H1 (cell line): ENCODE data around the gene ADK. TPM values are rescaled to one million over a fixed set of nuclear protein-coding genes. Genes with fewer than 3 reads are reported as not detected.

ENCODE experiments used
- CTCF ChIA-PET: fragments of 300-600 bp; sonication (Branson Sonifier 250); formaldehyde crosslinking; loops from one replicate; lab custom pipeline; 2021; ENCODE audit not compliant: partially characterized antibody; lab: Charles Lee
- POLR2A ChIA-PET: fragments of 300-600 bp; sonication (Branson Sonifier 250); formaldehyde crosslinking; loops from one replicate; lab custom pipeline; 2021; ENCODE audit warnings: inconsistent platforms; ENCODE audit not compliant: partially characterized antibody; lab: Charles Lee
- DNase-seq, 2 experiments: peaks; one replicate each; pipeline versions ENCODE4 v3.0.0 to v3.0.0-alpha.2; 2010 to 2022; ENCODE audit warnings: low spot score in 2 of 2, low read depth in 1 of 2, mixed read lengths in 1 of 2
- FAIRE-seq: peaks from 2 replicates; lab custom pipeline; 2011; peaks lifted over from hg19 to GRCh38; lab: Jason Lieb, UNC
- H2AFZ ChIP-seq: 2 replicates; pipeline ENCODE4 v1.8.1; 2012; ENCODE audit warnings: low read length, inconsistent platforms
- H2AK5ac ChIP-seq: 2 replicates; pipeline ENCODE4 v1.6.1; 2013; ENCODE audit warnings: low read depth, low read length
- H2BK120ac ChIP-seq: replicated peaks from 2 replicates; pipeline ENCODE3; 2013; ENCODE audit warnings: low read depth, low read length, inconsistent platforms
- H2BK12ac ChIP-seq: 2 replicates; pipeline ENCODE4 v1.6.1; 2013; ENCODE audit warnings: low read depth, low read length
- H2BK15ac ChIP-seq: 2 replicates; pipeline ENCODE4 v1.6.1; 2013; ENCODE audit warnings: low read length
- H2BK20ac ChIP-seq: 2 replicates; pipeline ENCODE4 v1.6.1; 2013; ENCODE audit warnings: low read length
- H2BK5ac ChIP-seq: 2 replicates; pipeline ENCODE4 v1.6.1; 2013; ENCODE audit warnings: low read depth, low read length
- H3K14ac ChIP-seq: 2 replicates; pipeline ENCODE4 v1.6.1; 2013; ENCODE audit warnings: inconsistent platforms; ENCODE audit not compliant: insufficient read length
- H3K18ac ChIP-seq: 2 replicates; pipeline ENCODE4 v1.6.1; 2013; ENCODE audit warnings: low read length; ENCODE audit errors: extremely low read depth
- H3K23ac ChIP-seq: 2 replicates; pipeline ENCODE4 v1.6.1; 2013; ENCODE audit warnings: inconsistent platforms; ENCODE audit not compliant: insufficient read length
- H3K23me2 ChIP-seq: 2 replicates; pipeline ENCODE4 v1.6.1; 2013; ENCODE audit warnings: low read depth, low read length
- H3K27ac ChIP-seq: 2 replicates; pipeline ENCODE4 v1.6.1; 2011; ENCODE audit warnings: low read depth, low read length, inconsistent platforms
- H3K27me3 ChIP-seq, 4 experiments: replicated peaks in 1 of 4; 1 replicate in 1 of 4; 2 replicates in 3 of 4; pipeline versions ENCODE4 v1.6.1 to v1.8.1; 2011 to 2013; ENCODE audit warnings: low read length in 3 of 4, mild to moderate bottlenecking in 3 of 4, inconsistent platforms in 2 of 4, mixed read lengths in 2 of 4, moderate library complexity in 1 of 4; ENCODE audit not compliant: control insufficient read depth in 3 of 4, insufficient read depth in 3 of 4; ENCODE audit errors: extremely low read depth in 1 of 4
- H3K36me3 ChIP-seq, 4 experiments: 2 replicates each; pipeline versions ENCODE4 v1.6.1 to v1.8.1; 2011 to 2013; ENCODE audit warnings: mild to moderate bottlenecking in 4 of 4, low read length in 3 of 4, moderate library complexity in 2 of 4, control low read depth in 1 of 4, inconsistent platforms in 1 of 4; ENCODE audit not compliant: insufficient read depth in 4 of 4, control insufficient read depth in 2 of 4
- H3K4ac ChIP-seq: replicated peaks from 2 replicates; pipeline ENCODE3; 2013; ENCODE audit warnings: low read length, low read depth, mixed read lengths, inconsistent platforms; ENCODE audit not compliant: insufficient read length
- H3K4me1 ChIP-seq, 4 experiments: replicated peaks in 1 of 4; 1 replicate in 1 of 4; 2 replicates in 3 of 4; pipeline versions ENCODE4 v1.6.1 to v1.8.1; 2011 to 2013; ENCODE audit warnings: low read length in 3 of 4, inconsistent platforms in 2 of 4, mixed read lengths in 1 of 4; ENCODE audit not compliant: insufficient read depth in 4 of 4, control insufficient read depth in 3 of 4
- H3K4me2 ChIP-seq, 2 experiments: 2 replicates each; pipeline versions ENCODE4 v1.6.1 to v1.8.1; 2011 to 2013; ENCODE audit warnings: low read depth in 2 of 2, low read length in 2 of 2, control low read depth in 1 of 2, inconsistent platforms in 1 of 2, mild to moderate bottlenecking in 1 of 2; ENCODE audit not compliant: insufficient read depth in 1 of 2
- H3K4me3 ChIP-seq, 4 experiments: fragments of 200-600, 300-600 bp in 1 of 4; sonication (generic), shearing (Covaris generic), sonication (Bioruptor Twin) in 1 of 4; 2 replicates each; pipeline versions ENCODE4 v1.5.1 to v1.8.1; 2011 to 2016; ENCODE audit warnings: low read length in 4 of 4, low read depth in 3 of 4, control low read depth in 2 of 4, inconsistent platforms in 2 of 4, mild to moderate bottlenecking in 2 of 4, mixed read lengths in 1 of 4, moderate library complexity in 1 of 4; ENCODE audit not compliant: insufficient read depth in 2 of 4; ENCODE audit errors: extremely low read depth in 1 of 4
- H3K56ac ChIP-seq: replicated peaks from 2 replicates; pipeline ENCODE3; 2013; ENCODE audit warnings: low read depth, mild to moderate bottlenecking, mixed read lengths, low read length, inconsistent platforms; ENCODE audit not compliant: insufficient read length
- H3K79me1 ChIP-seq: 2 replicates; pipeline ENCODE4 v1.6.1; 2013; ENCODE audit warnings: low read depth, low read length, control low read depth
- H3K79me2 ChIP-seq, 2 experiments: 2 replicates each; pipeline versions ENCODE4 v1.6.1 to v1.8.1; 2012 to 2013; ENCODE audit warnings: low read length in 2 of 2, mild to moderate bottlenecking in 2 of 2, inconsistent platforms in 1 of 2; ENCODE audit not compliant: insufficient read depth in 2 of 2, control insufficient read depth in 1 of 2
- H3K9ac ChIP-seq, 4 experiments: replicated peaks in 1 of 4; 1 replicate in 1 of 4; 2 replicates in 3 of 4; pipeline versions ENCODE4 v1.6.1 to v1.8.1; 2011 to 2013; ENCODE audit warnings: low read depth in 3 of 4, low read length in 3 of 4, control low read depth in 2 of 4, mild to moderate bottlenecking in 2 of 4, moderate library complexity in 2 of 4, inconsistent platforms in 1 of 4; ENCODE audit errors: extremely low read depth in 1 of 4
- H3K9me3 ChIP-seq, 2 experiments: 2 replicates each; pipeline versions ENCODE4 v1.6.1 to v1.8.1; 2012 to 2013; ENCODE audit warnings: mild to moderate bottlenecking in 2 of 2, moderate library complexity in 2 of 2, control low read depth in 1 of 2, inconsistent platforms in 1 of 2, low read depth in 1 of 2, low read length in 1 of 2, mixed read lengths in 1 of 2; ENCODE audit not compliant: insufficient read depth in 2 of 2
- H4K20me1 ChIP-seq, 2 experiments: replicated peaks in 1 of 2; 2 replicates each; pipeline versions ENCODE3 to v1.8.1; 2011 to 2013; ENCODE audit warnings: inconsistent platforms in 2 of 2, low read length in 2 of 2, mild to moderate bottlenecking in 1 of 2; ENCODE audit not compliant: insufficient read depth in 2 of 2, control insufficient read depth in 1 of 2
- H4K5ac ChIP-seq: 2 replicates; pipeline ENCODE4 v1.6.1; 2013; ENCODE audit warnings: low read length, low read depth, mixed read lengths, inconsistent platforms; ENCODE audit not compliant: insufficient read length
- H4K8ac ChIP-seq: 2 replicates; pipeline ENCODE4 v1.8.0; 2013; ENCODE audit warnings: mild to moderate bottlenecking, moderate library complexity, low read length, inconsistent platforms; ENCODE audit not compliant: insufficient read depth; ENCODE audit errors: extremely low read depth
- H4K91ac ChIP-seq: replicated peaks from 2 replicates; pipeline ENCODE3; 2013; ENCODE audit warnings: low read length, mixed read lengths, inconsistent platforms; ENCODE audit not compliant: insufficient read length
- CBX5 ChIP-seq: fragments of 300-800, 300-1000 bp; sonication (generic); IDR thresholded peaks from 2 replicates; pipeline ENCODE4 v1.7.1; 2016; ENCODE audit warnings: antibody characterized with exemption, low read length, low read depth
- EGR1 ChIP-seq: IDR thresholded peaks from 2 replicates; pipeline ENCODE4 v1.6.1; 2011; ENCODE audit warnings: low read depth, low read length, borderline replicate concordance
- EP300 ChIP-seq, 2 experiments: IDR thresholded peaks; 1 replicate in 1 of 2; 2 replicates in 1 of 2; pipeline ENCODE4 v1.6.1; 2011 to 2012; ENCODE audit warnings: low read depth in 2 of 2, low read length in 2 of 2, mild to moderate bottlenecking in 2 of 2, borderline replicate concordance in 1 of 2, inconsistent platforms in 1 of 2, moderate library complexity in 1 of 2
- HDAC2 ChIP-seq, 2 experiments: fragments of 300-600 bp in 1 of 2; sonication (generic) in 1 of 2; IDR thresholded peaks; 2 replicates each; pipeline ENCODE4 v1.6.1; 2011 to 2012; ENCODE audit warnings: low read depth in 2 of 2, low read length in 2 of 2, mild to moderate bottlenecking in 2 of 2, moderate library complexity in 2 of 2, borderline replicate concordance in 1 of 2, inconsistent platforms in 1 of 2
- NANOG ChIP-seq: IDR thresholded peaks from 2 replicates; pipeline ENCODE4 v1.6.1; 2011; ENCODE audit warnings: low read length, low read depth, mild to moderate bottlenecking, inconsistent platforms; ENCODE audit not compliant: insufficient read depth, poor library complexity, severe bottlenecking
- POLR2AphosphoS5 ChIP-seq: IDR thresholded peaks from 2 replicates; pipeline ENCODE4 v1.6.1; 2011; ENCODE audit warnings: low read depth, low read length
- RFX5 ChIP-seq: IDR thresholded peaks from 2 replicates; pipeline ENCODE4 v1.6.1; 2011; ENCODE audit warnings: low read depth, low read length, improper control_type of control experiment, borderline replicate concordance
- RXRA ChIP-seq: IDR thresholded peaks from 2 replicates; pipeline ENCODE4 v1.6.1; 2011; ENCODE audit warnings: low read depth, mild to moderate bottlenecking, low read length, moderate library complexity; ENCODE audit not compliant: insufficient read depth
- SP1 ChIP-seq: IDR thresholded peaks from 2 replicates; pipeline ENCODE4 v1.6.1; 2011; ENCODE audit warnings: low read depth, low read length
- SP2 ChIP-seq: IDR thresholded peaks from 2 replicates; pipeline ENCODE4 v1.6.1; 2012; ENCODE audit warnings: mild to moderate bottlenecking, low read length, inconsistent platforms
- SRF ChIP-seq: IDR thresholded peaks from 2 replicates; pipeline ENCODE4 v1.6.1; 2011; ENCODE audit warnings: mild to moderate bottlenecking, low read depth, low read length, moderate library complexity
- TAF1 ChIP-seq: IDR thresholded peaks from 2 replicates; pipeline ENCODE4 v1.6.1; 2011; ENCODE audit warnings: mild to moderate bottlenecking, low read depth, low read length
- TCF12 ChIP-seq: IDR thresholded peaks from 2 replicates; pipeline ENCODE4 v1.6.1; 2011; ENCODE audit warnings: low read depth, mild to moderate bottlenecking, low read length
- WGBS, 2 experiments: shearing (Covaris generic) in 1 of 2; methylation state at CpG; one replicate each; pipeline versions ENCODE4 v1.1.6 to v1.1.7; 2013 to 2015; ENCODE audit warnings: low lambda C conversion rate in 2 of 2, mixed read lengths in 2 of 2, inconsistent platforms in 1 of 2, low coverage in 1 of 2, missing lambda C conversion rate in 1 of 2; ENCODE audit not compliant: insufficient replicate concordance in 2 of 2, insufficient coverage in 1 of 2, insufficient read length in 1 of 2; ENCODE audit errors: extremely low coverage in 1 of 2, missing lambda C conversion rate in 1 of 2; 5-methylcytosine and 5-hydroxymethylcytosine counted together
- polyA plus RNA-seq, 7 experiments: library from polyadenylated mRNA; depleted of rRNA in 3 of 7; stranded (reverse) in 5 of 7; unstranded in 2 of 7; fragments of >200 nt in 5 of 7; fragments of 200-250 nt in 2 of 7; gene quantifications; 1 replicate in 5 of 7; 2 replicates in 1 of 7; 4 replicates in 1 of 7; pipeline versions ENCODE4 v1.2.1 to v1.2.3, GENCODE V29; 2011 to 2013; ENCODE audit warnings: missing spikeins in 2 of 7, mixed read lengths in 2 of 7
- total RNA-seq: library from RNA; stranded (reverse); fragmentation: NEBNext Ultra II Directional; extraction: Animal tissue kit (Norgen Biotek cat#: 25700); gene quantifications from 2 replicates; pipeline ENCODE4 v1.2.1, GENCODE V29; 2021

The ADK gene
- total and polyA plus RNA-seq, 2 of the 8 experiments (the other 6 are each of a cell fraction or from before 2014, with no cell fraction given) = 12.3 to 42.4 TPM

- TF ChIP-seq NANOG (no peak), EP300 (IDR thresholded peaks at IDR 0.05; ENCODE audit: borderline replicate concordance in 1 of 2, low read depth in 2 of 2, low read length in 2 of 2) (no peak), TAF1 (no peak), EGR1 (no peak), RXRA (no peak), CBX5 (no peak), TCF12 (no peak), HDAC2 (IDR thresholded peaks at IDR 0.05; ENCODE audit: borderline replicate concordance in 1 of 2, low read depth in 2 of 2, low read length in 2 of 2) (no peak), SRF (no peak), SP2 (no peak), POLR2AphosphoS5 (no peak), RFX5 (no peak), SP1 (no peak)
- Histone ChIP-seq H4K8ac (no peak overlapping the region), H3K18ac (no peak overlapping the region), H3K4me3 (no peak overlapping the region), H3K4me1 (peaks cover 0 to 2% (median 0%) of the 10 kb centered on the region in 4 experiments; a peak in 1 of 7 replicates), H2AK5ac (no peak overlapping the region), H3K79me1 (no peaks in the 10 kb centered on the region), H2BK15ac (no peak overlapping the region), H3K9ac (no peak overlapping the region), H3K4ac (no peak overlapping the region), H3K9me3 (no peaks in the 10 kb centered on the region), H2BK20ac (no peak overlapping the region), H4K20me1 (no peaks in the 10 kb centered on the region), H3K27ac (no peak overlapping the region), H3K36me3 (no peaks in the 10 kb centered on the region), H4K91ac (no peak overlapping the region), H2BK120ac (no peak overlapping the region), H3K4me2 (no peak overlapping the region), H3K14ac (no peak overlapping the region), H3K79me2 (no peaks in the 10 kb centered on the region), H3K56ac (no peak overlapping the region), H2AFZ (no peak overlapping the region), H3K23ac (no peak overlapping the region), H4K5ac (no peak overlapping the region), H2BK5ac (no peak overlapping the region), H3K23me2 (no peaks in the 10 kb centered on the region), H3K27me3 (no peaks in the 10 kb centered on the region), H2BK12ac (no peak overlapping the region)
- FAIRE-seq (no peak), DNase-seq (no peak)
- ChIA-PET POLR2A (no interaction called here), CTCF (no interaction called here)
- WGBS, 2 experiments = 87% methylated on average over 1 of the region's 1 CpG; no CpG with 5 or more reads in 1 of the 2 experiments
Measured at GRCh38 chr10:74453169-74453568, 302.1 kb downstream of the ADK start.
